Adrenal gland (tissue), 12 donors: Measurements from ENCODE around the gene FAM83D. TPM values are rescaled to one million over a fixed set of nuclear protein-coding genes. Genes with fewer than 3 reads are reported as not detected.

ENCODE experiments used
- DNase-seq, 7 donors: peaks; one replicate each; pipeline ENCODE4 v3.0.0-alpha.2; 2019 to 2020
- H3K27ac ChIP-seq, 5 donors: fragments of 200-600 bp; sonication (generic) in 4 of 5; 1 replicate in 3 of 5; 2 replicates in 2 of 5; pipeline versions ENCODE4 v1.5.1 to v1.8.0; 2016 to 2020; ENCODE audit warnings: mild to moderate bottlenecking in 1 of 5
- H3K27me3 ChIP-seq: fragments of 200-600 bp; 2 replicates; pipeline ENCODE4 v1.8.0; 2021
- H3K36me3 ChIP-seq, 2 donors: fragments of 200-600 bp; replicated peaks in 1 of 2; 1 replicate in 1 of 2; 2 replicates in 1 of 2; pipeline versions ENCODE4 v1.5.1 to v1.8.0; 2018 to 2022
- H3K4me1 ChIP-seq, 2 donors: fragments of 200-600 bp; replicated peaks in 1 of 2; 1 replicate in 1 of 2; 2 replicates in 1 of 2; pipeline versions ENCODE4 v1.5.1 to v1.8.0; 2018 to 2021
- H3K4me3 ChIP-seq, 4 donors: fragments of 200-600 bp; sonication (generic) in 3 of 4; one replicate each; pipeline ENCODE4 v1.5.1; 2016 to 2018
- H3K9me3 ChIP-seq, 3 donors: fragments of 200-600 bp; sonication (generic) in 1 of 3; replicated peaks in 1 of 3; 1 replicate in 2 of 3; 2 replicates in 1 of 3; pipeline versions ENCODE4 v1.5.1 to v1.8.0; 2016 to 2021
- CTCF ChIP-seq, 6 experiments: fragments of 450-650 bp in 4 of 6; fragments of 200-600 bp in 2 of 6; sonication (generic) in 1 of 6; IDR thresholded peaks; 1 replicate in 5 of 6; 2 replicates in 1 of 6; pipeline versions ENCODE4 v1.5.1 to v1.8.0; 2016 to 2021; ENCODE audit warnings: antibody characterized with exemption in 6 of 6, mild to moderate bottlenecking in 2 of 6, moderate library complexity in 1 of 6
- POLR2A ChIP-seq, 2 donors: fragments of 450-650 bp; IDR thresholded peaks; one replicate each; pipeline ENCODE4 v1.6.1; 2017; ENCODE audit warnings: antibody characterized with exemption in 2 of 2, mild to moderate bottlenecking in 2 of 2, moderate library complexity in 1 of 2
- WGBS, 4 donors: extraction: QIAGEN DNeasy Blood & Tissue Kit in 2 of 4; methylation state at CpG; one replicate each; pipeline versions ENCODE4 v1.1.5 to v1.1.7; 2013 to 2017; 5-methylcytosine and 5-hydroxymethylcytosine counted together
- intact Hi-C, 2 donors: fragments of 100-400 bp; cut with DNase I; formaldehyde crosslinking; loops; one replicate each; pipeline versions ENCODE4 v1.14.1 to v1.15.0; 2022 to 2023
- polyA plus RNA-seq, 3 donors: library from polyadenylated mRNA; stranded (reverse); fragments of 200-250 nt in 2 of 3; fragments of 350-450 nt in 1 of 3; fragmentation: Illumina TruSeq in 1 of 3; extraction: RNeasy Lipid Tissue Mini Kit (QIAGEN cat#74804) in 1 of 3; gene quantifications; one replicate each; pipeline ENCODE4 v1.2.3, GENCODE V29; 2013 to 2014
- total RNA-seq, 9 donors: library from RNA; depleted of rRNA in 4 of 9; stranded (reverse); fragments of >200 nt in 4 of 9; fragments of 120-200 nt in 1 of 9; fragmentation: NEBNext Ultra II Directional in 1 of 9; extraction: Animal tissue kit (Norgen Biotek cat#: 25700) in 1 of 9; gene quantifications; one replicate each; pipeline versions ENCODE4 v1.1.0 to v1.2.4, GENCODE V29; 2013 to 2023
- donor health status: healthy with polysubstance abuse.
- donor health status: Bipolar disorder and iron deficiency.
- donor health status: DM: yes; HTN: yes; CAD: no.
- donor health status: DM: no; HTN: no; CAD: no.
- donor health status: DM: no; HTN: no; CAD: no.
- donor health status: DM: yes; HTN: yes; CAD: no.

Gene FAM83D
- total and polyA plus RNA-seq, 12 donors = 0.14 to 4.5 (median 0.72) TPM; not detected in 1

GRCh38 chr20:38920851-38921250, 5.4 kb upstream of the FAM83D start:
- Histone ChIP-seq H3K27ac (no peak overlapping the region), H3K4me1 (no peaks in the 10 kb centered on the region), H3K27me3 (no peaks in the 10 kb centered on the region), H3K36me3 (peaks cover 0 to 4% of the 10 kb centered on the region in 2 donors), H3K4me3 (no peak overlapping the region), H3K9me3 (no peaks in the 10 kb centered on the region)
- no peak for TF ChIP-seq CTCF (IDR thresholded peaks at IDR 0.05)
- TF ChIP-seq POLR2A (IDR thresholded peaks at IDR 0.05) = no peak
- no peak for DNase-seq
- 79 to 85% (median 82%) methylated on average over 8 to 9 of the region's 9 CpGs for WGBS, 4 donors
- intact Hi-C loops = no loop called here

GRCh38 chr20:38924718-38925117, 1.5 kb upstream of the FAM83D start:
- peaks cover 10% of the 10 kb centered on the region in 2 donors for H3K4me1 ChIP-seq
- no peak overlapping the region for H3K27ac ChIP-seq
- TF ChIP-seq POLR2A (IDR thresholded peaks at IDR 0.05) (no peak), CTCF (IDR thresholded peaks at IDR 0.05) (no peak)
- H3K4me3 ChIP-seq = no peak overlapping the region
- WGBS, 4 donors = 84 to 95% (median 93%) methylated on average over 2 of the region's 2 CpGs
- H3K27me3 ChIP-seq = no peaks in the 10 kb centered on the region
- no peaks in the 10 kb centered on the region for H3K9me3 ChIP-seq
- H3K36me3 ChIP-seq = no peaks in the 10 kb centered on the region
- intact Hi-C loops = loop anchor here (5.0 kb wide), 1 partner anchor 123 kb away; no protein-coding TSS in a partner anchor
- no peak for DNase-seq

DNA sequence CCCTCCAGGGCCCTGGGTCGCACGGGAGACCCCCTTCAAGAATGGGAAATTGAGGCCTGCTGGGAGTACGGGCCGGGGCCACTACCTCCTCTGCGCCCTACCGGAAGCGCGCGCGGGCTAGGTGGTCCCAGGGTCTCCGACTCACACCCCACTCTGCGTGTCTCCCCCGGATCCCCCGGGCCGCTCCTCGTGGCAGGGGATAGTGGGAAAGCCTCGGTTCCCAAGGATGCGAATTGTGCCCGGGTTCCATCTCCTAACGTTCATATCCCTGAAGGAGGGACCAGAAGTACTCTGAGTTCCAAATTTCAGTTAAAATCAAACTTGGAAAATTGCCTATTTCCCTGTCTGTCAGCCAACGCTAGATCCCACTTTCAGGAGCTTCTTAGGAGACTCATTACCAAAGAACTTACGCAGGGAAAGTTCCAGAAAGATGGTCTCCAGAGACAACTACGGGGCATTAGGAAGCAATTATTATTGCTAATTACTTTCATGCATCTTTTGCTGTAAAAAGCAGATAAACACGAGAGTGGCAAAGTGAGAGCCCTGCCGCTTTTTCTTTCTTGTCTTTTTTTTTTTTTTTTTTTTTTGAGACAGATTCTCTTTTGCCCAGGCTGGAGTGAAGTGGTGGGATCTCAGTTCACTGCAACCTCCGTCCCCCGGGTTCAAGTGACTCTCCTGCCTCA, 858 bp downstream of the FAM83D start:
- Histone ChIP-seq H3K4me1 (peaks cover 10% of the 10 kb centered on the region in 2 donors), H3K27ac (no peak overlapping the region), H3K36me3 (no peaks in the 10 kb centered on the region), H3K4me3 (peak overlapping the region in 2 of 4 donors; percentile 49 to 55), H3K9me3 (no peaks in the 10 kb centered on the region), H3K27me3 (no peaks in the 10 kb centered on the region)
- no peak for DNase-seq
- intact Hi-C loops = loop anchor here (5.0 kb wide), 1 partner anchor 120 kb away; no protein-coding TSS in a partner anchor
- TF ChIP-seq POLR2A (IDR thresholded peaks at IDR 0.05) (no peak), CTCF (IDR thresholded peaks at IDR 0.05) (no peak)
- 13 to 30% (median 18%) methylated on average over 9 to 27 of the region's 27 CpGs for WGBS, 4 donors

DNA sequence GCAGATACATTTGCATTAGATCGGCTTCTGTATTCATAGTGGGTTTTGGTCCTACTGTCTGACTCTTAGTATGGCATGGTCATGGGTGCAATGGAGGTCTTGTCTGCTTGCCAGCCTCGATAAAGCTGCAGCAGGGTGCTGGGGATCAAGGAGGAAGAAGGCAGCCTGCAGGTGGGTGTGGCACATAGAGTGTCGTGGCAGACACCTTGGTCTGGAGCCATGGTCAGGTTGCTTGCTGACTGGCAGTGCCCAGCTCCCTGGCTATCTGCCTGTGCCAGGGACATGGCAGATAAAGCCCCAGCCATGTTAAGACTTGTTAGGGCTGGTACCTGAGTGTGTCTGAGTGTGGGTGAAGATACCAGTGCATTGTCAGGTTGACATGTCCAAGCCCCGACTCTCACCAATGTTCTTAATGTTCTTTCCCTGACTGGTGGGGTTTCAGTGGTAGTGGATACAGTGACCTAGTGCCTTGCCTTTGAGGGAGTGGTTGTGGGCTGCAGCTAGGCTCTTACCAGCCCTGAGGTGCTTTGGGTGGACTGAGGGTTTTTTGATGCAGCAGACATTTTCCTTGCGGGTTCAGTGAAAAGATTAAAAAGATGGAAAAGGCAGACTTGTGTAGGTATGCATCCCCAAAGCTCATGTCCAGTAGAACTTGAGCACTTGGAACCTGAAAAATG, 1.8 kb downstream of the FAM83D start:
- peaks cover 10% of the 10 kb centered on the region in 2 donors for H3K4me1 ChIP-seq
- no peak overlapping the region for H3K4me3 ChIP-seq
- no peak overlapping the region for H3K27ac ChIP-seq
- WGBS, 4 donors = 77 to 94% (median 79%) methylated on average over 5 of the region's 5 CpGs
- no peaks in the 10 kb centered on the region for H3K27me3 ChIP-seq
- no peak for TF ChIP-seq CTCF (IDR thresholded peaks at IDR 0.05)
- no peak for TF ChIP-seq POLR2A (IDR thresholded peaks at IDR 0.05)
- H3K9me3 ChIP-seq = no peaks in the 10 kb centered on the region
- no peak for DNase-seq
- no peaks in the 10 kb centered on the region for H3K36me3 ChIP-seq
- intact Hi-C loops = loop anchor here (5.0 kb wide), 1 partner anchor 119 kb away; no protein-coding TSS in a partner anchor
